ENCODE data around the gene UGT2A1. TPM values are rescaled to one million over a fixed set of nuclear protein-coding genes. Genes with fewer than 3 reads are reported as not detected.

Gene UGT2A1
- total RNA-seq, 1 experiment from 2014 or later = not detected

DNA sequence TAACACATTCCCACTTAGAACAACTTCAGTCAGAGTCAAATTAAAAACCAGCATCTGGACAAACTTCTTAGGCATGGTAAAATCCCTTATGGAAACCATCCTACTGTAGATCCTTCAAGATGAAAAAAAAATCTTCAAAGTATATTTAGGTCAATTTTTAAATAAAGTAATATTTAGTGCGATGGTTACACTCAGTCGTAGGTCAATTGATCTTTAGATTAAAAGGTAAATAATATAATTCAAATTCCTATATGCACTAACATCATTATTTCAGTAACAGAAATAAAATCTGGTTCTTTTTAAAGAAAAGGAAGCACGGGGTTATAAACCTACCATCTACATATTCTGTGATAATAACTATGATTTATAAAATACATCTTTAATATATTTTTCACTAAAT lies 13.5 kb downstream of the UGT2A1 start, which contains the start of gene UGT2A2:
TSS of gene UGT2A2 (minus strand) at position 101 of the 400 bp plus-strand sequence. CDS start at position 99, 2 bp downstream.
- H3K9ac ChIP-seq (ENCODE audit: low read length) = no peak within 1 kb of the TSS
- no peaks in the 10 kb centered on the region for H3K9me2 ChIP-seq (replicated peaks; ENCODE audit: insufficient read depth, low read length)
- no peak for DNase-seq
- no peak within 1 kb of the TSS for H3K4me3 ChIP-seq (ENCODE audit: low read length)
- H3K27me3 ChIP-seq (ENCODE audit: low read length) = no peaks in the 10 kb centered on the region
- H3K36me3 ChIP-seq (ENCODE audit: insufficient read depth, low read length) = no peaks in the 10 kb centered on the region
- H3K4me1 ChIP-seq (ENCODE audit: low read length) = no peaks in the 10 kb centered on the region
- no peak within 1 kb of the TSS for H3K4me2 ChIP-seq (ENCODE audit: low read depth, low read length, poor library complexity, severe bottlenecking)
- H3K79me2 ChIP-seq (ENCODE audit: low read length) = no peaks in the 10 kb centered on the region
- no peak within 1 kb of the TSS for H2AFZ ChIP-seq (ENCODE audit: low read length)
- H3K9me3 ChIP-seq (ENCODE audit: low read length) = no peaks in the 10 kb centered on the region
- no peaks in the 10 kb centered on the region for H4K20me1 ChIP-seq (ENCODE audit: insufficient read depth, low read depth, low read length)
- no peak within 1 kb of the TSS for H3K27ac ChIP-seq (ENCODE audit: low read length)

DNA sequence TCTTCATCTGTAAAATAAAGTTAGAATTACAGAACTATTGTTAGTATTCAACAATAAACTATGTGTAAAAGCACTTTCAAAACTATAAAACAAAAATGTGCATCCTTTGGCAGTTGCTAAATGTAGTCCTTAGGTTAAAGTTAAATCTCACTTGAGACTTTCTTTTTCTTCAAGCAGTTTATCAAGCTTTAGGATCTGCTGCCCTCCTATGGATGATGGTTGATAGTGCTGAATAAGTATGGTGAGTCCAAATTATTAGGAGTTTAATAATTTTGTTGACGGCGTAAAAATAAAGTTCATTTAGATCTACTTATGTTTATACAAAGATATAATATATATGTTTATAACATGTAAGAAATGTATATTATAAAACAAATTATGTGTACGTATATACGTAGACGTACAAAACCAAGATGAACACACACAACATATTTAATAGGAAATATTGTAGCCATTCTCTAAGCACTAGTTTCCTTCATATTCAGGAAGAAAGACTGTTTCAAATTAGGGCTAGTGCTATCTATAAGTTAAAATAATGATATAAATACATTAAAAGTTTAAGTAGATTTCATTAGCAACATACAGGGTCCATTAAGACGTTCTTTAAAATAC lies 35.9 kb downstream of the UGT2A1 start:
- Histone ChIP-seq H3K27ac (ENCODE audit: low read length) (no peak overlapping the region), H3K9me3 (ENCODE audit: low read length) (no peaks in the 10 kb centered on the region), H3K4me2 (ENCODE audit: low read depth, low read length, poor library complexity, severe bottlenecking) (no peak overlapping the region), H3K4me1 (ENCODE audit: low read length) (no peaks in the 10 kb centered on the region), H3K79me2 (ENCODE audit: low read length) (no peaks in the 10 kb centered on the region), H4K20me1 (ENCODE audit: insufficient read depth, low read depth, low read length) (no peaks in the 10 kb centered on the region), H3K9ac (ENCODE audit: low read length) (no peak overlapping the region), H3K27me3 (ENCODE audit: low read length) (no peaks in the 10 kb centered on the region), H2AFZ (ENCODE audit: low read length) (no peak overlapping the region), H3K4me3 (ENCODE audit: low read length) (no peak overlapping the region), H3K36me3 (ENCODE audit: insufficient read depth, low read length) (no peaks in the 10 kb centered on the region), H3K9me2 (replicated peaks; ENCODE audit: insufficient read depth, low read length) (no peaks in the 10 kb centered on the region)
- DNase-seq = peak; percentile 71

DNA sequence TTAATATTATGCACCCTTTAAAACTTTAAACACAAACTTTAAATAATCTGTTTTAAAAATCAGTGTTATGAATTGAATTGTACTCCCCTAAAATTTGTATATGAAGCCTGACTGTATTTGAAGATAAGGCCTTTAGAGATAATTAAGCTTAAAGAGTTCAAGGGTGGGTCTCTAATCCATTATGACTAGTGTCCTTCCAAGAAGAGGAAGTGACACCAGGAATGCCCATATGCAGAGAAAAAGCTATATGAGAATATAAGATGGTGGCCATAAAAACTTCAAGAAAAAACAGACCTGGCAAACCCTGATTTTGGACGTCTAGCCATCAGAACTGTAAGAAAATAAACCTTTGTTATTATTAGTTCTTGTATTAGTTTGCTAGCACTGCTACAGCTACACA lies 42.6 kb downstream of the UGT2A1 start:
- no peak for DNase-seq
- Histone ChIP-seq H2AFZ (ENCODE audit: low read length) (no peak overlapping the region), H3K4me2 (ENCODE audit: low read depth, low read length, poor library complexity, severe bottlenecking) (no peak overlapping the region), H3K4me3 (ENCODE audit: low read length) (no peak overlapping the region), H3K36me3 (ENCODE audit: insufficient read depth, low read length) (no peaks in the 10 kb centered on the region), H3K27me3 (ENCODE audit: low read length) (no peaks in the 10 kb centered on the region), H3K9me3 (ENCODE audit: low read length) (no peaks in the 10 kb centered on the region), H3K4me1 (ENCODE audit: low read length) (no peaks in the 10 kb centered on the region), H3K9me2 (replicated peaks; ENCODE audit: insufficient read depth, low read length) (no peaks in the 10 kb centered on the region), H3K9ac (ENCODE audit: low read length) (no peak overlapping the region), H4K20me1 (ENCODE audit: insufficient read depth, low read depth, low read length) (no peaks in the 10 kb centered on the region), H3K79me2 (ENCODE audit: low read length) (no peaks in the 10 kb centered on the region), H3K27ac (ENCODE audit: low read length) (no peak overlapping the region)

GRCh38 chr4:69601065-69601464 lies 52.0 kb downstream of the UGT2A1 start:
- H3K9me2 ChIP-seq (replicated peaks; ENCODE audit: insufficient read depth, low read length) = no peaks in the 10 kb centered on the region
- H3K9me3 ChIP-seq (ENCODE audit: low read length) = peaks cover 6% of the 10 kb centered on the region
- no peak overlapping the region for H3K4me3 ChIP-seq (ENCODE audit: low read length)
- H3K36me3 ChIP-seq (ENCODE audit: insufficient read depth, low read length) = no peaks in the 10 kb centered on the region
- H4K20me1 ChIP-seq (ENCODE audit: insufficient read depth, low read depth, low read length) = no peaks in the 10 kb centered on the region
- H3K27ac ChIP-seq (ENCODE audit: low read length) = no peak overlapping the region
- no peak overlapping the region for H3K9ac ChIP-seq (ENCODE audit: low read length)
- no peaks in the 10 kb centered on the region for H3K4me1 ChIP-seq (ENCODE audit: low read length)
- H3K4me2 ChIP-seq (ENCODE audit: low read depth, low read length, poor library complexity, severe bottlenecking) = no peak overlapping the region
- H3K27me3 ChIP-seq (ENCODE audit: low read length) = no peaks in the 10 kb centered on the region
- H3K79me2 ChIP-seq (ENCODE audit: low read length) = no peaks in the 10 kb centered on the region
- H2AFZ ChIP-seq (ENCODE audit: low read length) = no peak overlapping the region
- DNase-seq = no peak

DNA sequence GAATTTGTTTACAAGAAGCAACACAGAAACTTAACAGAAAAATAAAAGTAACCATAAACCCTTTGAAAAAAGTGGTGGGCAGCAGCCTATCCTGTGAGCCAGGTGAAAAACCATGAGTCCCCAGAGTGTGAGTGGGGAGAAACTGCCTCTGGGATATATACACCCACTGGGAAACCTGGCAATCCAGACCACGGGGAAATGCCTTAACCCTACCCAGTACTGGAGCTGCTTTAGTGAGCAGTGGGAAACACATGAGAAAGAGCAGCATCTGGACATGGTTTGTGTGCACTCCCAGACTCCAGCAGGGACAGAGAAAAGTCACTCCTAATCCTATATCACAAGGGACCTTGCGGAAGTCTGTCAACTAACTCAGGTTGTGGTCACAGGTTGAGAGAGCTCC lies 53.0 kb downstream of the UGT2A1 start:
- Histone ChIP-seq H3K4me3 (ENCODE audit: low read length) (no peak overlapping the region), H2AFZ (ENCODE audit: low read length) (no peak overlapping the region), H3K27me3 (ENCODE audit: low read length) (no peaks in the 10 kb centered on the region), H3K9me2 (replicated peaks; ENCODE audit: insufficient read depth, low read length) (no peaks in the 10 kb centered on the region), H3K4me2 (ENCODE audit: low read depth, low read length, poor library complexity, severe bottlenecking) (no peak overlapping the region), H3K9me3 (ENCODE audit: low read length) (peaks cover 6% of the 10 kb centered on the region), H3K79me2 (ENCODE audit: low read length) (no peaks in the 10 kb centered on the region), H4K20me1 (ENCODE audit: insufficient read depth, low read depth, low read length) (no peaks in the 10 kb centered on the region), H3K4me1 (ENCODE audit: low read length) (no peaks in the 10 kb centered on the region), H3K9ac (ENCODE audit: low read length) (no peak overlapping the region), H3K36me3 (ENCODE audit: insufficient read depth, low read length) (no peaks in the 10 kb centered on the region), H3K27ac (ENCODE audit: low read length) (no peak overlapping the region)
- no peak for DNase-seq

DNA sequence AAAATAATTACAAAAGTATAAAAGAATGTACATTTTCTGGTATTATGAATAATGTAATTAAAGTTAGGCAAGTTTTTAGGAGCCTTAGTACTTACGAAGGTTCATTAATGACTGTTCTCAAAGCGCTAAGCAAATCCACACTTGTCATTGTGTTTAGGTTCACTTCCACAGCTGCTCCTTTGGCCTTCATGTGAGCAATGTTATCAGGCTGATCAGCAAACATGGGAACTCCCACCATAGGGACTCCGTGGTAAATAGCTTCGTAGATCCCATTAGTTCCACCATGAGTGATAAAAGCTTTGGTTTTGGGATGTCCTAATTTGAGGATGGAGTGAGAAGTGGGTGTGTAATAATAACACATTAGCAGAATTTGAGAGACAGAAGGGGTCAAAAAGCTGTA lies 58.7 kb downstream of the UGT2A1 start:
- Histone ChIP-seq H3K4me1 (ENCODE audit: low read length) (no peaks in the 10 kb centered on the region), H3K9me3 (ENCODE audit: low read length) (peaks cover 6% of the 10 kb centered on the region; the same call in 1 of the 2 replicates), H3K36me3 (ENCODE audit: insufficient read depth, low read length) (no peaks in the 10 kb centered on the region), H3K4me3 (ENCODE audit: low read length) (no peak overlapping the region), H4K20me1 (ENCODE audit: insufficient read depth, low read depth, low read length) (no peaks in the 10 kb centered on the region), H3K9ac (ENCODE audit: low read length) (no peak overlapping the region), H3K27me3 (ENCODE audit: low read length) (no peaks in the 10 kb centered on the region), H2AFZ (ENCODE audit: low read length) (no peak overlapping the region), H3K4me2 (ENCODE audit: low read depth, low read length, poor library complexity, severe bottlenecking) (no peak overlapping the region), H3K9me2 (replicated peaks; ENCODE audit: insufficient read depth, low read length) (no peaks in the 10 kb centered on the region), H3K79me2 (ENCODE audit: low read length) (no peaks in the 10 kb centered on the region), H3K27ac (ENCODE audit: low read length) (no peak overlapping the region)
- no peak for DNase-seq

- H3K4me1 ChIP-seq (ENCODE audit: low read length) = no peaks in the 10 kb centered on the region
- no peak overlapping the region for H3K27ac ChIP-seq (ENCODE audit: low read length)
- no peak for DNase-seq
- no peaks in the 10 kb centered on the region for H3K79me2 ChIP-seq (ENCODE audit: low read length)
- no peak overlapping the region for H3K9ac ChIP-seq (ENCODE audit: low read length)
- H3K9me3 ChIP-seq (ENCODE audit: low read length) = no peaks in the 10 kb centered on the region; the same call in 1 of the 2 replicates
- H3K4me3 ChIP-seq (ENCODE audit: low read length) = no peak overlapping the region
- no peak overlapping the region for H2AFZ ChIP-seq (ENCODE audit: low read length)
- no peaks in the 10 kb centered on the region for H4K20me1 ChIP-seq (ENCODE audit: insufficient read depth, low read depth, low read length)
- H3K9me2 ChIP-seq (replicated peaks; ENCODE audit: insufficient read depth, low read length) = no peaks in the 10 kb centered on the region
- H3K4me2 ChIP-seq (ENCODE audit: low read depth, low read length, poor library complexity, severe bottlenecking) = no peak overlapping the region
- H3K36me3 ChIP-seq (ENCODE audit: insufficient read depth, low read length) = no peaks in the 10 kb centered on the region
- H3K27me3 ChIP-seq (ENCODE audit: low read length) = no peaks in the 10 kb centered on the region
Measured at GRCh38 chr4:69591364-69591763, 61.7 kb downstream of the UGT2A1 start.

DNA sequence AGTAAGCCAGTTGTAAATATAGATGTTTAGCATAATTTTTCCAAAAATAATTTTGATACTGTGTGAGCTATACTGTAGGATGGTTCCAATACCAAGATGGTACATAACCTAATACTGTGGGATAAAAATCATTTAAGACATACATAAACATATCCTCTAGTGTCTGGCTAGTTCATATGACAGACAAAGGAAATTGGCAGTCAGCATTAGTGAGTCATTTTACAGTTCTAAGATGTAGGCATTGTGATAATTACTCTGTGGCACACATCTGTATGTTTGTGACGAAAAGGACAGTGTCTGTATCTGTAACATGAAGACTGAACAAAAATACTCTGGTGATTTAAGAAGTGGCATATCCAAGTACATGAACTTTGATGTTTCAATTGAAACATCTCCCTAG lies 63.2 kb downstream of the UGT2A1 start:
- Histone ChIP-seq H2AFZ (ENCODE audit: low read length) (no peak overlapping the region), H3K79me2 (ENCODE audit: low read length) (no peaks in the 10 kb centered on the region), H3K4me2 (ENCODE audit: low read depth, low read length, poor library complexity, severe bottlenecking) (no peak overlapping the region)

More for the DNA sequence above, 63.2 kb downstream of the UGT2A1 start:
- Histone ChIP-seq H3K9ac (ENCODE audit: low read length) (no peak overlapping the region), H3K27ac (ENCODE audit: low read length) (no peak overlapping the region), H3K27me3 (ENCODE audit: low read length) (no peaks in the 10 kb centered on the region), H3K4me3 (ENCODE audit: low read length) (no peak overlapping the region), H3K4me1 (ENCODE audit: low read length) (no peaks in the 10 kb centered on the region), H4K20me1 (ENCODE audit: insufficient read depth, low read depth, low read length) (no peaks in the 10 kb centered on the region), H3K9me3 (ENCODE audit: low read length) (peaks cover 4% of the 10 kb centered on the region; the same call in 1 of the 2 replicates), H3K36me3 (ENCODE audit: insufficient read depth, low read length) (no peaks in the 10 kb centered on the region), H3K9me2 (replicated peaks; ENCODE audit: insufficient read depth, low read length) (no peaks in the 10 kb centered on the region)
- no peak for DNase-seq

Data from Karpas-422 (cell line).